HUDEP-2 (cell line): ENCODE data around the gene USP35.
"Not testable (repeated sequence)": the region's sequence is repeated elsewhere in the genome, so short reads cannot be mapped to it uniquely, and the experiment has no call there.

Experiments used
- DNase-seq, 76 experiments: peaks; one replicate each; lab custom pipeline; 2025; ENCODE audit not compliant: unreplicated experiment in 76 of 76; lab: John Stamatoyannopoulos, UW

USP35 gene

GRCh38 chr11:78213526-78214330 is 25.0 kb downstream of the USP35 start:
- no peak for DNase-seq

DNA sequence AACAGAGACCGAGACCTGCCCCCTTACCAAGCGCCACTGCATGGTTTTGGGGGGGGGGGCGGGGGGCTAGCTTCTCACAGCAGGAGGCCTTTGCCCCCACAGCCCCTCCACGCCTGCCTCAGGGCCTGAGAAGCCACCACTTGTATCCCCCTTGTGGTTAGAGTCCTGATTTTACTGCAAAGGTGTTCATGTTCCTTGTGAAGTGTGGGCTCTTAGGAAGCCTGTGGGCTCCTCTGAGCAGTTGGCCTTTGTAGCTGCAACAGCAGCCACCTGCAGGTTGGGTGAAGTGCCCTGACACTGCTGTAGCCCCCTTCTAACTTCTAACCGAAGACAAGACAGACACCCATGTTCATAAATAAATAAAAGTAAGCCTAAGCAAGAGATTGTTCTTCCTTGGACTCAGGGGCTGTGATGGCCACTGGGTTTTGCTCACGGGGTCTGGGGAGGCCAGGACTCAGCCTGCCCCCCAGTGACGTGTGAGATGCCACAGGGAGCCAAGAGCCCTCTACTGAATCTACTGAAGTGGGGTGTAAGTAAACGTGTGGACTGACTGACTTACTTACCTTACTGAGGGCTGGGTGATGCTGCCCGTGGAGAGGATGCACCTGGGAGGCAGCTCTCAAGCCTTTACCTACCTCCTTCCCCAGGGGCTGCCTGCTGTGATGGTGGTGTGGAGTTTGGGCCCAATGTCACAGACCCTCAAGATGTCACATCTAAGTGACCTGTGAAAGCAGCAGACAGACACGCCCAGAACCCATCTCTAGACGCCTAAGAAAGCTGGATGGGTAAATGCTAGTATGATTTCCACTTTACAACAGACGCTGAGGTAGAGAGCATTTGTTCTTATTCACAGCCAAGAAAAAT is 25.8 kb downstream of the USP35 start:
- DNase-seq, result no peak

DNA sequence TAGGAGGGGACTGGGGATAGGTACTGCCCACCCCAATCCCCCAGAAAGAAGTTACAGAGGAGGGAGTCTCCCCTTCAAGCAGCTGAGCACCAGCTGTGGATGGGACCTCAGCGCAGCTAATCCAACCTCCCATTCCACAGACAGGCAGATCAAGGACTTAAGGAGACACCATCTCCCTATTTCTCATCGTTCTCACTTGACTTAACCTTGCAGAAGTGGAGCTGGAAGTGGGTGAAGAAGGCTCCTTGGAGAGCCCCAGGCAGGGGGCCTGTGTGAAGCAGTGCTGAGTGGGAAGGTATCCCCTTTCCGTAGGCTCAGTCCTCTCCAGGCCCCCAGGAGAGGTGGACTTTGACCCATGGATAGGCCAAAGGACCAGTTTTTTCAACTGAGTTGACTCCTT is 27.3 kb downstream of the USP35 start:
- no peak for DNase-seq

DNA sequence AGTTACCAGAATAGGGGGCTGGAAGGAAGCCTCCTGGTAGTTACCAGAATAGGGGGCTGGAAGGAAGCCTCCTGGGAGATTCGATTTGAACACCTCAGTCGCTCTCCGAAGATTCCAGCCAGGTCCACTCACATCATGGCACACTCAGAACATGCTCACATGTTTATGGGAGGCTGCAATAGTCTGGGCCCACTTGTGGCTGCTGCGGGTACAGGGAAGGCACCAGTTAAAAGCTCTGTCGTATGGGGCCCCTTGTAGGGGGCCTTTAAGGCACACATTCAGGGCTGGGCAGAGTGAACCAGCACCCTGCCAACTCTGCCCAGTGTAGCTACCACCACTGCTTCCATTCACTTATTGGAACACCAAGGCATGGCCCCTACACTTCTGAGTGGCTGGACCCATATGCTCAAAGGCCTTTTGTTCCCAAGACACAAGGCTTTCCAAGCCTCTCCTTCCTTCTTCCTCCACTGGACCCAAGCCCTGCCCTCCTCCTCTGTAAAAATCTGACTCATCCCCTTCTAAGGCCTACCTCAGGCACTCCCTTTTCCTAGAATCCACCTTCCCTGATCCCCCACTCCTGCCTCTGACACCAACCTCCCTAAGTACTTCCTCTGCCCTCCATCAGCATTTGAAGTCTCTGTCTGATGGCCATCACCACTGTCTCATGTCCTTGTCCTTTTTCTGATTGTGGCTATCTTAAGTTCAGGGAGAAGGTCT is 28.0 kb downstream of the USP35 start:
- no peak for DNase-seq

DNA sequence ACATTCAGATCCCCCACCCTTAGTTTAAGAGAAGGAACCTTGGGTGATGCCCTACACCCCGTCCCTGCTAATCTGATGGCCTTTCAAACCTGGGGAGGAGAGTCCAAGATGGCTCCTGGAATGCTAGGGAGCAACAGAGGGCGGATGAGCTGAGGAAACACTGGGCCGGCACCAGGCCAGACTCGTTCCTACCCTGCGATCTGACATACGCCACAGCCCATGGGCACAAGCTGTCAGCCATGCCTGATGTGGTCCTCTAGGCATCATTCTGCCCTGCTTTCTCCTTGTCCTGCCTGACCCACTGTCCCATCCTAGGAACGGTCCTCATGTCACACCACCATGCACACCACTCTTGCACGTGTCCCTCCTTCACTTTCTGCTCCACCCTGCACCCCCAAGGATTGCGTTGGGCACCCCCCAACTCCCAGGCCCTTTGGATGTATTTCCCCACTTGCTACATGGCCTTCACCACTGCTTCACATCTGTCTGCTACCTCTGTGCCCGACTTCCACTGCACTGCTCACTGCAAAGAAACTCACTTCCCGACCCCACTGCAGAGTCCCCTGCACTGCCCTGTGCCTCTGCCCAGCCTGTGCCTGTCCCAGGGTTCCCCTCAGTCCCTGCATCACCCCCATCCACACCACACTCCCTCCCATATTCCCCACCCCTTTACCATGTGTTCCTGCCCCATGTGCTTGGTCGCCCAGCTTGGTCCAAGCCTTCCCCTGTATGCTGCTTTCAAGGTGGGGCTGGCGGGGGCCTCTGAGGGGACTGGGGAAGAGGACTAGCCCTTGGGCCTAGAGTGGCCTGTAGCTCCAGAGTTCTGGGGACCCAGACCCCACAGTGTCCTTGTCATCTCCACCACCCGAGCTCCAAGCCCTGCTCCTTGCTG is 29.2 kb downstream of the USP35 start:
- DNase-seq, result no peak

DNA sequence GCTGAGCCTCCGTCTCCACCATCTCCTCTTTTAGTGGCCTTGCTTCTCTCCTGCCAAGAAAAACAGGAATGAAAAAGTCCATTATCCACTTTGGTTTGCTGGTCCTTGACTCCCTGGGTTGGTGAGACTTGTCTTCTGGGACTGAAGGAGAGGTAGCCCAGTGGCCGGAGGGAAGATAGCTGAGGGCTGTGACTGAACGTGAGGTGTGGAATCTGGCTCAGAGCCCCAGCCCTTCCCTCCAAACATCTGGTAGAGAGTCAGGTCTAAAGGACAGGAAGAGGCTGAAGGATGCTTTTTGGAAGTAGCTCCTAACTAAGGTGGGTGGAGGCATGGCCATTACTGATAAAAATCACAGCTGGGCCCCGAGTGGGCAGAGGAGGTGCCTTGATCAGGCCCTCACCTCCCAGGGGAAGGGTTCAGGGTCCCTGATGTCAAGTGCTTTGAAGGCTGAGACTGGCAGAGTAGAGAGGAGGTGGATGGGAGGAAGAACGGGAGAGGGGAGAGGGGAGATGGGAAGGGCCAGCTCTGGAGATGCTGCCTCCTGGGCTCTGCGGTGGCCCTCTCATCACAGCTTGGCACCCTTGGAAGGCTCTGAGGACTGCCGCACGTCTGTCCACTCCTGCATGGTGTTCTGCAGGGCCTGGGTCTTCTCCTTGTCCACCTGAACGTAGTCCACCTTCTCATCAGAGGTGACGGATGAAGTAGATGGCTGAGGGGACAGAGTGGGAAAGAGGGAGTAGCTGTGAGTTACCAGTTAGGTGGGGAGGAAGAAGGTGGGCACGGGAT is 30.2 kb downstream of the USP35 start:
- no peak for DNase-seq

DNA sequence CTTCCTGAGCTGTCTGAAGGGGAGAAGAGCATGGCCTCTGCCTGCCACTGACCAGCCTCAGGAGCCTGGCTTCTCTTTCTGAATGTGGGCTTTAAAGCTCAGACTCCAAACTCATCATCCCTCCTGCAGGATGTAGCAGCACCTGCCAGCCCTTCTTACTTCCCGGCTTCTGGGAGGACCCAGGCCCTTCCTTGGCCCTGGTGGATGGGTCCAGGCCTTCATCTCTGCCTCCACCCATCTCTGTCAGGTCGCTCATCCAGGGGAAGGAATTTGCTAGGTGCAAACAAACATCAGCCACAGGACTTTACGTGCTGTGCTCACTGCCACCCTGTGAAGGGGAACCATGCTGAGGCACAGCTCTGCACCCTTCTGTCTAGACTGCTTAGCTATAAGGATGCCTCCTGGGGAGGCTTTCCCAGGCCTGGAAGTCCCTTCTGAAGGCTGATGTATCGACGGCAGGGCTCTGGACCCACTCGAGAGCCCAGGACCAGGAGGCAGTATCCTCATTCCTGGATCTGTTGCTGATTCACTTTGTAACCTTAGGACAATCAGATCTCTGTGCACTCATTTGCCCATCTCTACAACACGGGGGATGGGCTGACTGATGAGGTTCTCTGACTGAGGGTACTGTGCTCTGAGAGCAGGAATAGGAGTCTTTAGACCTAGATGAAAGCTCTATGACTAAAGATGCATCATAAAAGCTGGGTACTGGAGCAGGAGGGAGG is 30.9 kb downstream of the USP35 start:
- no peak for DNase-seq

DNA sequence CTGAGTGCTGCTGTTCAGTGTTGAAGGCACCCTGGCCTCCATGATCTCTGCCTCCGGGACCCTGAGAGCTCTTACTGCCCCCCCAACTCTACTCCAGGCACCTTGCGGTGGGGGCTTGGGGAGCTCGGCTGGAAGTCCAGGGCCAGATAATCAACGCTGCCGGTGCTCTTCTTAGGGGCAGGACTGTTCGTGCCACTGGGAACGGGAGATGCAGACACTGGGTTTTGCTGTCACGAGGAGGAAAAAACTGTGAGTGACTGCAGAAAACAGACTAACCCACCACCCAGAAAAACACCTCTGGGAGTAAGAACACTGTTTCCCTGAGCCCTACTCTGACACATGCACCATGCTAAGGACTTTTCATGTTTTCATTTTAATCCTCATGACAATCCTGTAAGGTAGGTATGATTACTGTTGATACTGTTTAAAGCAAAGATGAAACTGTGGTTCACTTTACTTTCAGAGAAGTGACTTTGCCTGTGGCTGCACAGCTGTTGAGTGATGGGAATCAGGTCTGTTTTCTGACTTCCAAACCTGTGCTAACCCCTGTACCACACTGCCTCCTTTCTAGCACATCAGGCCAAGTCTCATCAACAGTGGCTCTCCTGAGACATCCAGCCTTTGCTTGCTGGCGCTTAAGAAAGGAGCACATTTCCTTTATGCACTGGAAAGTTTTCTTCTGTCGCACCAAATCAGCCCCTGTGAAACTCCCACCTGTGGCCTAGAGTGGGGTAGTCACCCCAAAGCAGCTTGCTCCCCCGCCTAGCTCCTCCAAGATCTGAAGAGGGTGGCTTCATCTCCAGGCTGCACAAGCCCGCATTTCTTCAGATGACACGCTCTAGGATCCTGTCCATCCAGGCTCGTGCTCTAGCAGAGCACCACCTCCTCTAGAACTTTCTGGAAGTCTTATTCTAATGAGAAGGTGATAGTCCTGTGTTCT is 31.8 kb downstream of the USP35 start:
- DNase-seq, result no peak

GRCh38 chr11:78221396-78222315 is 32.9 kb downstream of the USP35 start:
- DNase-seq, result no peak

- DNase-seq, result not testable (repeated sequence)
Observed at GRCh38 chr11:78222726-78223125, 34.0 kb downstream of the USP35 start.

- no peak for DNase-seq
Observed at GRCh38 chr11:78223320-78223954, 34.7 kb downstream of the USP35 start.

DNA sequence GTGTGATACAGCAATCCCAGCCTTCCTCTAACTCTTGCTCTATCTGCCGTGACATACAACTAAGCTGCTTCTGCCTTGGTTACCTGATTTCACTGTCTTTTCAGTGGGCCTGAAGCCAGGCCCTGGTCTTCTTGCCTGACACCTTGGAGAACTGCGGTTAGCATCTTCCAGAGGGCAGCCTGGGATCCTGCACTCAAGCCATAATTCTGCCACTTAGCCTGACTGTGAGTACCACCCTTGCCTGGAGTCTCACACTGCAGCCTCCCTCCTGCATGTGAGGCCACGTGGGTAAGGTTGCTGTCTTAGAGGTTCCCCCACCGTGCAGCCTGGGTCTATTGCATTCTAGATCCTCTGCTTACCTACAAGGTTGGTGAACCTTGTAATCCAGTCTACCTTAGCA is 35.8 kb downstream of the USP35 start:
- no peak for DNase-seq

DNA sequence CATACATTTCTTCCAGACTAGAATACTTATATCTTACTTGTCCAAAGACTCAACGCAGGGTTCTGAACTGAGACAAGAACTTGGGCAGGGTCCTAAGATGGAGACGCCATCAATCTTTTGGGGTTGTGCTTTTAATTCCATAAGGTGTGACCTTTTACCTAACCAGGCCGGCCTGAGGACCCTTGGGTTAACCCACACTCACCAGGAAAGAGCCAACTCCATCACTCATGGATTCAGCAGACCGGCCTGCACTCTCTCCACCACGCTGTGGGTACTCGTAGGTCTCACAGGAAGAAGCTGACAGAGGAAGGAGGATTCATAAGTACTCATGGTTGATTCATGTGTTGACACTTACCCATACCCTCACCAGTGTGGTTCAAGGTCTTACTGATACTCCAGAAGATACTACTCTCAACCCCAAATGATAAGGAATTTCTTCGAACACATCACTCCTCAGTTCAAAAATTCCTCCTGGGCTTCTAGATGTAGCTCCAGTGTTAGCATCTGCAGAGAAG is 36.2 kb downstream of the USP35 start:
- no peak for DNase-seq

GRCh38 chr11:78226684-78227680 is 38.3 kb downstream of the USP35 start:
- DNase-seq, result no peak

DNA sequence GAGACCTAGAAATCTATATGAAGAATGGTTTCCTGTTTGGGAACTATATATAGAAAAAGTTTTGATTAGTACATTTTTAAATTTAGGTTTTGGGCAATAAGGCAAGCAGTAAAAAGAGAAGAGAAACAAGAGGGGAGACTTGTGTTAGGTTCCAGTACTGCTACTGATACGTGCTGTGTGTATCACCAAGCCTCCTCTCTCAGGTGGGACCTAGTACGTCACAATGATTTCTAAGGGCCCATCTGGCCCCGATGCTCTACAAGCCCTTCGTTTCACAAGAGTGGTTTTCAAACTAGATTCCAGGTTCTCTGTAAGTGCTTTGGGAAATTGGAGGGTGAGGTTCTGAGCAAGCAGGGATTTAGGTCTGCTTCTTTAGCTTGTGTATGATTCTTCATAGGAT is 39.2 kb downstream of the USP35 start:
- DNase-seq, result no peak
